ENCODE data around the gene ANXA6. TPM values are rescaled to one million over a fixed set of nuclear protein-coding genes. Genes with fewer than 3 reads are reported as not detected.

The ANXA6 gene
- total and polyA plus RNA-seq, 9 of the 15 experiments (the other 6 are each of a cell fraction or from before 2014, with no cell fraction given) = 0.70 to 13.2 (median 8.3) TPM

GRCh38 chr5:151063142-151063989 lies 94.2 kb downstream of the ANXA6 start (continued):
- no peak for TF ChIP-seq CHCHD3 (CRISPR knock-in tag; IDR thresholded peaks at IDR 0.05)
- TF ChIP-seq ZNF354B (CRISPR knock-in tag; IDR thresholded peaks at IDR 0.05) = no peak
- TF ChIP-seq ZFX (CRISPR knock-in tag; IDR thresholded peaks at IDR 0.05) = no peak
- TF ChIP-seq NFIX (CRISPR knock-in tag; IDR thresholded peaks at IDR 0.05; ENCODE audit: low read depth) = no peak
- no peak for TF ChIP-seq XRCC5 (IDR thresholded peaks at IDR 0.05; ENCODE audit: low read depth, low read length)
- TF ChIP-seq NELFE (IDR thresholded peaks at IDR 0.05; ENCODE audit: insufficient read depth, insufficient read length) = no peak
- TF ChIP-seq JUND (IDR thresholded peaks at IDR 0.05; ENCODE audit: borderline replicate concordance, low read depth, low read length) = peak; percentile 77
- peak; percentile 83; the same call in 2 of the 3 replicates for TF ChIP-seq JUND (tag; IDR thresholded peaks at IDR 0.05; ENCODE audit: borderline replicate concordance, low read depth, low read length)
- no peak for TF ChIP-seq ZNF146 (CRISPR knock-in tag; IDR thresholded peaks at IDR 0.05; ENCODE audit: unreplicated experiment)
- no peak for TF ChIP-seq FOXP1 (CRISPR knock-in tag; IDR thresholded peaks at IDR 0.05)
- no peak for TF ChIP-seq PHF8 (IDR thresholded peaks at IDR 0.05; ENCODE audit: borderline replicate concordance, low read length)
- TF ChIP-seq NFXL1 (CRISPR knock-in tag; IDR thresholded peaks at IDR 0.05) = no peak
- TF ChIP-seq KLF16 (IDR thresholded peaks at IDR 0.05) = no peak
- TF ChIP-seq CHD4 (IDR thresholded peaks at IDR 0.05; ENCODE audit: insufficient read depth, insufficient replicate concordance, low read depth, low read length, poor library complexity, severe bottlenecking) = no peak
- TF ChIP-seq CHD2 (IDR thresholded peaks at IDR 0.05; ENCODE audit: low read depth, low read length) = no peak
- TF ChIP-seq HNRNPL (IDR thresholded peaks at IDR 0.05; ENCODE audit: low read depth, low read length) = no peak
- TF ChIP-seq ESRRB (CRISPR knock-in tag; IDR thresholded peaks at IDR 0.05; ENCODE audit: borderline replicate concordance) = no peak
- TF ChIP-seq NCOA1 (IDR thresholded peaks at IDR 0.05; ENCODE audit: low read depth) = no peak
- no peak for TF ChIP-seq GTF2E2 (tag; IDR thresholded peaks at IDR 0.05)
- no peak for TF ChIP-seq POLR2AphosphoS5 (IDR thresholded peaks at IDR 0.05; ENCODE audit: control insufficient read depth, insufficient read depth, low read depth, low read length)
- no peak for TF ChIP-seq PCBP2 (IDR thresholded peaks at IDR 0.05; ENCODE audit: low read depth, low read length, poor library complexity, severe bottlenecking)
- no peak for TF ChIP-seq MTA3 (IDR thresholded peaks at IDR 0.05; ENCODE audit: borderline replicate concordance)
- TF ChIP-seq THRAP3 (IDR thresholded peaks at IDR 0.05; ENCODE audit: borderline replicate concordance) = no peak
- TF ChIP-seq ZKSCAN3 (CRISPR knock-in tag; IDR thresholded peaks at IDR 0.05) = no peak
- peak; percentile 69; the same call in 1 of the 2 replicates for TF ChIP-seq BCOR (IDR thresholded peaks at IDR 0.05)
- no peak for TF ChIP-seq GTF2B (IDR thresholded peaks at IDR 0.05; ENCODE audit: extremely low read depth, insufficient read length)
- TF ChIP-seq ZNF584 (CRISPR knock-in tag; IDR thresholded peaks at IDR 0.05; ENCODE audit: low read depth) = no peak
- TF ChIP-seq HMG20A (CRISPR knock-in tag; conservative IDR thresholded peaks at IDR 0.05) = no peak
- no peak for TF ChIP-seq CGGBP1 (CRISPR knock-in tag; IDR thresholded peaks at IDR 0.05)
- no peak for TF ChIP-seq TCF15 (CRISPR knock-in tag; IDR thresholded peaks at IDR 0.05)
- TF ChIP-seq GABPB1 (CRISPR knock-in tag; IDR thresholded peaks at IDR 0.05) = no peak
